Left colon (tissue), 2 donors: ENCODE measurements around the gene EDNRB. TPM values are rescaled to one million over a fixed set of nuclear protein-coding genes. Genes with fewer than 3 reads are reported as not detected.
A peak's percentile ranks its signal among the peaks of the same experiment; 100 is the strongest.

ENCODE experiments used
- ATAC-seq: fragments of 200-7000 bp; cut with Tn5 transposase; one replicate; pipeline ENCODE4 v1.9.1; 2020; ENCODE audit warnings: mild to moderate bottlenecking, moderate library complexity
- DNase-seq, 2 donors: peaks; one replicate each; pipeline ENCODE4 v3.0.0-alpha.2; 2020
- intact Hi-C, 2 donors: fragments of 100-400 bp; cut with DNase I in 1 of 2; cut with micrococcal nuclease in 1 of 2; formaldehyde crosslinking; loops; one replicate each; pipeline versions ENCODE4 v1.11.2 to v1.14.0; 2022; cut with DNase I, micrococcal nuclease
- total RNA-seq, 2 donors: library from RNA; stranded (reverse); fragmentation: NEBNext Ultra II Directional; extraction: Animal tissue kit (Norgen Biotek cat#: 25700); gene quantifications; one replicate each; pipeline ENCODE4 v1.2.1, GENCODE V29; 2021
- donor health status: DM: no; HTN: no; CAD: no.
- donor health status: DM: yes; HTN: yes; CAD: no.

The EDNRB gene
- total RNA-seq, 2 donors from 2014 or later = 6.6 to 9.6 TPM

DNA sequence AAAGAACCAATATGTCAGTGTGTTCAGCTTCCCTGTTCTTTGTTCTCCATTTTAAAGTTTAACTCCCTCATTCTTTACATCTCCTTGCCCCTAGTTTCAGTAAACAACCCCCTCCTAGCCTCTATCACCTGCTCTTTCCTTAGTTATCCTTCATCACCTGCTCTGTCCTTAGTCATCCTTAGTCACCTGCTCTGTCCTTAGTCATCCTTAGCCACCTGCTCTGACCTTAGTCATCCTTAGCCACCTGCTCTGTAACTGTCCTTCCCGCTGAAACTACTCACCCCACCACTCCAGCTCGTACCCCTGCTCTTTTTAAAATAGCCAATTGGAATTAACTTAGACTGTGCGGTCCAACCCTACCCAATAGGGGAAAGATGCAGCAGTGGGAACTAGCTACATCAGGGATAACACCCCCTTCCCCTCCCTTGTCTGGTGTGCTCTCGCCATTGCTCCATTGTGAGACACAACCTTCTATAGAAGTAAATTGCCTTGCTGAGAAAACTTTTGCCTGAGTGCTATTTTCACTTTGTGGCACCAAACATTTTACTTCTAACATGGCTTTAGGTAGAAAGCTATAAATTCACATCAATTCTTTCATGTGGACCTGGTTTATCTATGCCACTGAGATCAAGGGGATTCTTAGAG is 16.2 kb downstream of the EDNRB start:
- no peak for ATAC-seq
- no peak for DNase-seq
- intact Hi-C loops = no loop called here

DNA sequence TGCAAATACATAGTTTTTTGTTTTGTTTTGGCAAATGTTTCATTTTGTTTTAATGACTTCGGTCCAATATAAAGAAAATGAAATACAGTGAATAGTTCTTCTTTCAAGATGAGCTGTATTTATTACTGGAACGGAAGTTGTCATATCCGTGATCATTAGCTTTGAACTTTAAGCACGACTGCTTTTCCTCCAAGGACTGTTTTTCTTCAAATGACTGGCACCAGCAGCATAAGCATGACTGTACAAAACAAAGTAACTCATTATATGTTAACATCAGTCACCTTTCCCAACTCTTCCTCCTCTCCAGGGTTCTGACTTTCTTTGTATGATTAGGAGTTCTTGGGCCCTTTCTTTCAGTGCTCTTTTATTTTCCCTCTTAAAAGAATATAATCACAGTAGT is 20.5 kb downstream of the EDNRB start:
- DNase-seq (no peak), ATAC-seq (no peak)
- intact Hi-C loops = no loop called here

DNA sequence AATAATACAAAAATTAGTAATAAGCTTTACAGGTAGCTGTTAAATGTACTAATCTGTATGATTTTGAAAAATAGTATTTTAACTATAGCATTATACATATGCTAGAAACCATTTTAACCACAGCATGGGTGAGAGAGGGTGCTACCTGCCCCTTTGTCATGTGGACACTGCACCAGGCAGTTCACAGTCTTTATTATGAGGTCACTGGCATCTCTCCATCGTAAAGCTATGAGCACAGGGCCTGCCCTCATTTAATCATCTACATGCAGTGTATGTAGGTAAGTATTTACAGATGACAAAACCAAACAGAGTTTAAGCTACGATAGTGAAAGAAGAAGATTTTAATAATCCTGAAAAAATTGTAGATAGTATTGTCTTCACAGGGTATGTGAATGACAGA is 21.7 kb downstream of the EDNRB start:
- intact Hi-C loops = no loop called here
- DNase-seq (no peak), ATAC-seq (no peak)

DNA sequence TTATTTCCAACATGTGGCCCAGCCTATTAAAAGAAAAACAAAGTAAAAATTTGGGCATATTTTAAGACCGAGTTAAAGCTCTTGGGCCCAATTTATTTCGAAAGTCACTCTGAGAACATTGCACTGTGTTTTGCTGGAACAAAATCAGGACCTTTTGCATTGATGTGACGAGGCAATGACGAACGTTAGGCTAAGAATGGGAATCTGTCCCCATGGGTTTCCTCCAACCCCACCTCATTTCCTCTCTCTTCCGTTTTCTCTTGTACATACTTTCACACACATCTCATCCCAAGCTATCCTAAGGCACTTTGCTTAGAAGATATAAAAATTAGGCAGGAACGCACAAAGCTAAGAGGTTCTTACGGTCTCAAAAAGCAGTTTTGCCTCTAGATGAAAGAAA is 22.1 kb downstream of the EDNRB start:
- intact Hi-C loops = no loop called here
- ATAC-seq (no peak), DNase-seq (no peak)

DNA sequence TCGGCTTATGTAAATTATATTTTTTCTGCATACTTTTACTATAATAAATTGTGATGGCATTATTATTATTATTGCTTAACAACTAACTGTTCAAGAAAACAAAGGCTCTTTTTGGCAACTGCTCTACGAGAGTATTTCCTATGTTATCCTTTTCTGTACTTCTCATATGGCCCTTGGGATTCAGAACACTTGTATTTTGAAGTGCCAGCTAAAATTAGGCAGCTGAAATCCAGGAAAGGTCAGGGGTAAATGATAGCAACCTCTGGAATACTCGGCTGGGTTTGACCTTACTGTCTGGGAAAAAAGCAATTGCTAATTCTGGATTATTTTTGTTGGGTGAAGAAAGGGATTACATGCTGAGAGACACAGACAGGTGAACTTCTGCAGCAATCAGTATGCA is 23.9 kb downstream of the EDNRB start:
- no peak for ATAC-seq
- no peak for DNase-seq
- intact Hi-C loops = no loop called here

DNA sequence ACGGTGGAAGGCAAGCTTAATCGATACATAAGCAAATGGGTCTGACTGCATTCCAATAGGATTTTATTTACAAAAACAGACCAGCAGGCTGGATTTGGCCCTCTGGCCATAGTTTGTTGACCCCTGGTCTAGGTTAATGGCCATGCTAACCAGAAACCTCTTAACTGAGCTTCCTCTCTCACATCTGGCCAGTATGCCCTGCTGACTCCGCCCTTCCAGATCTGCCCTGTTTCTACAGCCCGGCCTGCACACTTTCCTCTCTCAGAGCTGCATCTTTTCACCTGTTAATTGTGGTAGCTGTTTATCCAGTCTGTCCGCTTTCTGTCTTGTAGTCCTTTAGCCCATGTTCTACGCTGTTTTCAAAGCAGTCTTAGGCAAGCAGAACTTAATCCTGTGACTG is 25.6 kb downstream of the EDNRB start:
- intact Hi-C loops = no loop called here
- DNase-seq (no peak), ATAC-seq (no peak)

DNA sequence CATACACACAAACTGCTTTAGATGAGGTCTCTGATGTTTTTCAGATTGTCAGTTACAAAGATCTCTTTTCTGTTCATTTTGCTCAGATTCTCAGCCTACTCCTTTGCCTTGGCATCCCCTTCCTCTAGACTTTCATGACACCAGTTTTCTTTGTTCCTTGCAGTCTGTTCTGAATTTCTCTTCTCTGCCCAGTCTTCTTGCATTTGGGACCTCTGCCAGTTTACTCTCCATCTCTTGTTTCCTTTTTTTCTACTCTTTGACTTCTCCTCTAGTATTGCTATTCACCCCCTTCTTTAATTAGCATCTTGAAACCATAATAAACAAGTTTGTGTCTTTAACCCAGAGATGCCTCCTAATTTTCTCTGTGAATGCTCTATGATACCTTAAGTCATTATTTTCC is 26.1 kb downstream of the EDNRB start:
- ATAC-seq (no peak), DNase-seq (no peak)
- intact Hi-C loops = no loop called here

DNA sequence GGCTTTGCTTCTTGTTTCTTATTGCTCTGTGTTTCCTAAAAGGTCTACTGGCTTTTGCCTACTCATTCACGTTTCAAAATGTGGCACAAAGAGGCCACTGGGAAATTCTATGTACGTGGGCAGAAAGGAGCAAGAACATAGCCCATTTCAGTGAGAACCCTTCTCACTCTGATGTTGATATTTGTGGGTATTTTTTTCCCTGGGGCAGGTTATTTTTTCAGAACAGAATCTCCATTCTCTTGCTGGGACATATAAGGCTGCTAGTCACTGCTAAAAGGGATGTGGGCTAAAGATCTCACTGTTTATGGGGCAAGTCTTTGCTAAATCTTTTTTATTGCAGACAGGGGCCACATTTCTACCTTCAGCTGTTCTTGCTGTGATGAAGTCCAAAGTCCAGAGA is 27.1 kb downstream of the EDNRB start:
- intact Hi-C loops = no loop called here
- ATAC-seq = no peak

DNA sequence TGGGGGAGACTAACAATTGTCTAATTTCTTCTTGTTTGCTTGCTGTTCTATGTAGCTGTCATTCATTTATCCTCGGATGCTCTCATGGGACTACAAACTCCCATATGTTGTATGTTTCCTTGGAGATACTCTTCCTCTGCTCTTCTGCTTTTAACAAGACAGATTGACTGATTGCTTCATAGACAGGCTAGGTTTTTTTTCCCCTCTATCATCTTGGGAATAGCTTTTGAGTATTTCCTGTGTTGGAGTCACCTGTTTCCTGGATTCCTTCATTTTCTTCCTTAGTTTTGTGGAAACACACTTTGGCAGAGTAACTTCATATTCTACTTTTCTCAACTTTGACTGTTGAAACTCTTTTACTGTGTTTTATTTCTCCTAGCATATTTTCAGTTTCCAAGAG is 27.6 kb downstream of the EDNRB start:
- ATAC-seq = no peak
- intact Hi-C loops = no loop called here
- no peak for DNase-seq

More for the DNA sequence above, 27.1 kb downstream of the EDNRB start:
- no peak for DNase-seq

DNA sequence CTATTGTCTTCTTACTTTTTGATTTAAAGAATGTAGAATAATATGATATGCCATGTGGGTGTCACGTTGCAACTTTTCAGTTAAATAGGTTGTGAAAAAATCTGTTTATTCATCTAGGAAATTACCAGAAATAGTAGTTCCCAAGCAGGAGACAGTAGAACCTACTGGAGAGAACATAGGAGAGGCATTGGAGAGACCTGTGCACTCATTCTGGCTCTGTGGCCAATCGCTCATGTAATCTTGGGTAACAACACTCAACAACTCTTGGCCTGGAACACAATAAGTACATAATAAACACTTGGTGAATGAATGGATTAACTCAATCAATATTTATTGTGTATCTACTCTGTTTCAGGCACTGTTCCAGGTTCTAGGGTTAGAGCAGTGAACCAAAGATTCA is 35.3 kb downstream of the EDNRB start:
- DNase-seq (no peak), ATAC-seq (no peak)

DNA sequence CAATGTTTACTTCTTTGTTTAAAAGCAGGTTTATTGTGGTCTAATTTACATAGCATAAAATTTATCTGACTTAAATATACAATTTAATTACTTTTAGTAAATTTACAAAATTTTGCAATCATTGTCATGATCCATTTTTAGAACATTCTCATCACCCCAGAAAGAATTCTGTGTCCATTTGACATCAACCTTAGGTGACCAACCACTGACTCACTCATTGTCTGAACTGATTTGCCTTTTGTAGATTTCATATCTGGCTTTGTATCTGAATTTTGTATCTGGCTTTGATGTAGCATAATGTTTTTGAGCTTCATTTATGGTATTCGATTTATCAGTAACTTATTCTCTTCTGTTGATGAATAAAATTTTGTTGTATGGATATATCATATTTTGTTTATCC is 40.4 kb downstream of the EDNRB start:
- ATAC-seq (no peak), DNase-seq (no peak)
- intact Hi-C loops = no loop called here

More for the DNA sequence above, 35.3 kb downstream of the EDNRB start:
- intact Hi-C loops = no loop called here

DNA sequence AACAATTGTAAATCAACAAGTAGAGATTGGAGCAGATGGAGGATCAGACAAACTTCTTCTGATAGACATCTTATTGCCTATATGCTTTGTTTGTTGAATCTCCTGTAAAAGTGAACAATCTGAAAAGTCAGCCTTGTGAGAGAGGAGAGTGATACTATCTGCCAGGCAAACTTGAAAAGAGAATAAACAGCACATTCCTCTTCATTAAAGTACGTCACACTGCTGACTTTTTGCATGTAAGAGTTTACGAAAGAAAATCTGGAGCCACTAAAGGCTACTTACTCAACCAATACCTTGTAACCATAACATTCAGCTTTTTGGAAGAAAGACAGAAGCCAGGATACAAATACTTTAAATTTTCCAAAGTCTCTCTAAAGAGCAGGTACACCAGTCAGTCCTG is 42.5 kb downstream of the EDNRB start:
- no peak for DNase-seq
- no peak for ATAC-seq
- intact Hi-C loops = no loop called here

DNA sequence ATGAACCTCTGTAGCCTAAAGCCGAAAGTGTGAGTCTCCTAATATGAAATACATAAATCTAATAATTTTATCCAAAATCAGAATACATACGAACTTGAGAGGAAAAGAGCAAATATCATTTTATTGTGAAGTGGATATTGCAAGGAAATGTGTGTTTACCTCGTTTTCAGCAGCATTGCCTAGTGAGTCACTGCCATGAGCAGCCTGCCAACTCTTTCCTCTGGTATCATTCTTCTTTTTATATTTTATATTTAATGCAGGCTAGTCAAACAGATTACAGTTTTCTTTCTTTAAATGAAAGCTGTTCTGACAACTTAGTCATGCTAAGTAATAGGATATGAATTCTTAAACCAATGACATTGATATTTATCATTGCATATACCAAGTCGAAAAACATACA is 44.2 kb downstream of the EDNRB start:
- DNase-seq = no peak
- no peak for ATAC-seq
- intact Hi-C loops = no loop called here

DNA sequence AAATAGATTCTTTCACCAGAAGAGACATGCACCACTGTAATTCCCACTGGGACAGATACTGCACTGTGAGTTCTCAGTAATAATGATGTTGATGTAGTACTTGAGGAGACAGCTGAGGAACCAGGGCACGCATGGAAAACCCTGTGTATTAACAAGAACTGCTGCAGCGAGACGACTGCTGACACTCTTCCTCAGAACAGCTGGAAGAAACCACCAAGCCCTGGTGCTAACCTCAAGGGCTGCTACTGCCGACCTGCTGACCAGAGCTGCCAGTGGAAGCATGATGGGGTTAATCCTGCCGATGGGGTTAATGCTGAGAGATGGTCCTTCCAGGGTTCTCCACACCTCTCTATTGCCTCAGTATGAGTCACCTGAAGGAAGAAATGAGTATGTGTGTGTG is 45.6 kb downstream of the EDNRB start:
- DNase-seq (no peak), ATAC-seq (no peak)
- intact Hi-C loops = no loop called here

DNA sequence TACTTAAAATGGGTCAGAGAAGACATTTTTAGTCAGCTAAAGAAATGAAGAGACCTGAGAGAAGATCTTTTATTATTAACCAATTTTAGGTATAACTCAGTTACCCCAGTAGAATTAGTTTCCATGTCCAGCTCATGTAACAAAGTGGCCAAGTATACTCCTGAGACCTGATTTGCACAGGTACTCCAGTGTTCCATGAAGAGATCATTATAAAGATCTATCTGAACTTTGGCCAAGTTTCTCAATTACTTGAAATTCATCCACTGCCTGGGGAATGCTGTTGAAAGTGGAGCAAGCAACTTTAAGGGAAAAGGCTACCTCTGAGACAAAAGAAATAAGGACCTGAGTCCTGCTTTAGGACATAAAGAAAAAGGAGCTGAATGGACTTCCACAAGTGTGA is 47.0 kb downstream of the EDNRB start:
- no peak for DNase-seq
- no peak for ATAC-seq
- intact Hi-C loops = no loop called here

DNA sequence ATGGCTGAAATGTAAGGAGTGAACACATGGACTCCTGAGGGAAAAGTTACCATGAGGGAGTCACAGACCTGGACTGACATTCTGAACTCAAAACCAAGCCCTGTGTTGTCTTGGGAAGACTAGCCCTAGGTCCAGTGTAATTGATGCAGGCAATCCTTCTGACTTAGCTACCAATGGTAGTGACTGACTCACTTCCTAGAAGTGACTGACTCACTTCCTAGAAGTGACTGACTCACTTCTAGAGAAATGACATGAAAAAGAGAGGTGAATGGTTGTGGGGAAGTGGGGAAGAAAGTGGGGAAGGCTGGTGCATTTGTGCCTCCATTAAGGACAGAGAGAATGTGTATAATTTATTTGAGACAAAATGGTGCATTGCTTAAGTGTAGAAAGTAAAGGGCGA is 49.9 kb downstream of the EDNRB start:
- intact Hi-C loops = no loop called here
- no peak for ATAC-seq

DNA sequence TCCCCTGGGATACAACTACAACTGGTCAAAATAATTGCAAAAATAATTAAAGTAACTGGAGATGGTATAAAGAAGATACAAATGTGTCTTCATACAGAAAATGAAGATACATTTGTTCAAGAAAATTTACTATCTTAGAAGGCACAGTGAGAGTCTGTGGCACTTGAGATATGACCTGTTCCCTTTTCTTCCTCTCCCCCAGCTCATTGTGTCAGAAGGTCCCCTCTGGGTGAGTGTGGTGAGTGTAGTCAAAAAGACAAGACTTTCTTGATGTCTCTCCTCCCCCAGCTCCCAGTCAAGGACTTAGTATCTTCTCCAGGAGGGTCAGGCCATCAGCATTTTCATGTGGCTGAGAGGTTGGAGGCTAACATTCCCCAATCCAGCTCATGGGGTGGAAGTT is 51.7 kb downstream of the EDNRB start:
- DNase-seq (no peak), ATAC-seq (no peak)
- intact Hi-C loops = no loop called here

More for the DNA sequence above, 49.9 kb downstream of the EDNRB start:
- DNase-seq = no peak

DNA sequence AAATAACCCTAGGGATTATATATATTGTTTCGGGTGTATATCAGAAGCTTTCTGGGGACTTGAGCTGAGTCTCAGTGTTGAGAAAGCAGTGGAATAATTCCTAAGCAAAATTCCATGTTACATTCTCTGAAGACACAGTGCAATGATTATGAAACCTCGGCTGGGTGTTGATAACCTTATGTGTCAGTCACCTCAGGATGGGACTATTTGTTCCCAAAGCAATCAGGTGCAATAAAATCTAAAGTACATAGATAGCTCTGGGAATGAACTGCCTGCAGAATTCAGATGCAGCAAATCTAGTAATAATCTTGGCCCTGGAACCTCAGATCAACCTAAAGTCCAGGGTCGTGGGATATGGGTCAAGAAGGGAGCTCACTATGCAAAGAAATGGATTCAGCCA is 53.0 kb downstream of the EDNRB start:
- ATAC-seq = no peak
- intact Hi-C loops = no loop called here
- DNase-seq = no peak

DNA sequence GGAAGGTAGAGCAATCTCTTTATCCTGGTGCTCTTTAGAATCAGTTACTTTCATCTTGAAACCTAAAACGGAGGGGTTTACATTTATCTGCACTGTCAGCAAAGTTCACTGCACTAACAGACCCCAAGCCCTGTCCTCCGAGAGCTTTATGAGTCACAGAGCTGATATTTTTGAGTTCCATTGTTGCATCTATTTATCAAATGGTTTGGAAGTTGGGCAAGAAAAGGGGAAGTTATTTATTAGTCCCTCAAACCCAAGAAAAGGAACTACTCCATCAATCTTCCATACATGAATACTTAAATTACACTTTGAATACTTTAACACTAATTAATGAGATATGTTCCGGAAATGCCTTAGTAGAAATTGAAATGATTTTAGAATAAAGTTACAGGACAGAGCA is 55.5 kb downstream of the EDNRB start:
- ATAC-seq = no peak
- no peak for DNase-seq
- intact Hi-C loops = no loop called here

DNA sequence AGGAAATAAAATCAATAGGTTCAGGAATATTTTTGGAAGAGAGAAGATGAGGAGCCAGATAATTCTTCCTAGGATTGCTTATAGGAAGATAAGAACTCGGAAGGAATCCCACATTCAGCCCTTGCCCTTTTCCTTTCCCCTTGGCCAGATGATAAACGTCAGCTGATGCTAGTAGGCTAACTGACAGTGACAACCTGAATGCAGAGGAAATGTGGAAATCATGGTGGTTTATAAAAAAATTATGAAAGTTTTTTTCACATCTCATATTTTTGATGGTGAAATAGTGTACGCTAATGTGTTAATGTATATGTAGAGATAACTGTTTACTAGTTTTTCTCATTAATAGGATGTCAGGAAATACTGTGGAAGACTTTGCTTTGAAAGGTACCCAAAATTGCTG is 56.9 kb downstream of the EDNRB start:
- intact Hi-C loops = no loop called here
- DNase-seq (no peak), ATAC-seq (no peak)

DNA sequence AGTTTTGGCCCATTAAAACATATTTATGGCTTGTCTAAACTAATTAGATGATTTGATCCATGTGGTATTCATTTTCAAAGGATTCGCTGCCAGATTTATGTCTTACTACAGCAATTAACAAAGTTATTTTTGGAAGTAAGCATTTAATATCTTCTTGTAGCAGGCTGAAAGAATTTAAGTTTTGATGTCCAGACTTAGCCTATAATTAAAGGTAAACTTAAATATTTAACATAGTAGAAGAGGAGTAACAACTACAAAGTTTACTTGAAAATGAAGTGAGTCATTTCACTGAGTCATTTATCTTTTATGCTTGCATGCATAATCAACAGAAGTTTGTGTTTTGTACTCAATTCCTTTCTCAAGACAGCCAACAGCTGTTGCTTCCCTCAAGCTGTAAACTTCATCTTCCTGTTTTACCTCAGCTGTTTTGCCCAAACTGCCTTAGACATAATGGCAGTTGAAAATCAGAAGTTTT is 58.1 kb downstream of the EDNRB start:
- ATAC-seq = no peak
- intact Hi-C loops = no loop called here
- DNase-seq = no peak

DNA sequence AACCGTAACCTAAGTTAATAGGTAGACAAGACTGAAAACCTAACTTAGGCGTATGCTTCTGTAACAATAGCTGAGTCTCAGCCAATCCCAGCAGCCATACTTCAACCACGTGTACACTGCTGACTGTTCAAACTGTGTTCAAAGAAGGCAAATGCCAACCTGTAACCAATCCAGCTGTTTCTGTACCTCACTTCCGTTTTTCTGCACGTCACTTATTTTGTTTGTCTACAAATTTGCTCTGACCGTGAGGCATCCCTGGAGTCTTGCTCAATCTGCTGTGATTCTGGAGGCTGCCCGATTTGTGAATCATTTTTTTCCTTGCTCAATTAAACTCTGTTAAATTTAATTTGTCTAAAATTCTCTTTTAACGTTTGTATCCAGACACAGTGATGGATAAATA is 59.2 kb downstream of the EDNRB start:
- ATAC-seq (no peak), DNase-seq (peak in 1 of 2 donors; percentile 24)
- intact Hi-C loops = no loop called here
